Spleen (tissue), 11 donors: ENCODE measurements around the gene RBMS2. TPM values are rescaled to one million over a fixed set of nuclear protein-coding genes. Genes with fewer than 3 reads are reported as not detected.

ENCODE experiments used
- DNase-seq: peaks from one replicate; pipeline ENCODE4 v3.0.0-alpha.2; 2020
- H3K27ac ChIP-seq, 8 donors: fragments of 200-600 bp; sonication (generic) in 7 of 8; 1 replicate in 4 of 8; 2 replicates in 4 of 8; pipeline versions ENCODE4 v1.5.0 to v1.8.0; 2016 to 2021; ENCODE audit warnings: inconsistent platforms in 4 of 8, mild to moderate bottlenecking in 4 of 8, moderate library complexity in 1 of 8
- H3K27me3 ChIP-seq, 7 donors: fragments of 200-600 bp; sonication (generic) in 6 of 7; replicated peaks in 1 of 7; 1 replicate in 4 of 7; 2 replicates in 3 of 7; pipeline versions ENCODE4 v1.5.0 to v1.8.0; 2016 to 2021; ENCODE audit warnings: inconsistent platforms in 3 of 7, mild to moderate bottlenecking in 1 of 7
- H3K36me3 ChIP-seq, 6 donors: fragments of 200-600 bp; sonication (generic) in 5 of 6; 1 replicate in 4 of 6; 2 replicates in 2 of 6; pipeline versions ENCODE4 v1.5.0 to v1.8.0; 2016 to 2021; ENCODE audit warnings: inconsistent platforms in 2 of 6
- H3K4me1 ChIP-seq, 6 donors: fragments of 200-600 bp; sonication (generic) in 5 of 6; 1 replicate in 3 of 6; 2 replicates in 3 of 6; pipeline versions ENCODE4 v1.5.0 to v1.8.0; 2016 to 2021; ENCODE audit warnings: inconsistent platforms in 3 of 6
- H3K4me3 ChIP-seq, 8 donors: fragments of 200-600 bp; sonication (generic) in 7 of 8; 1 replicate in 4 of 8; 2 replicates in 4 of 8; pipeline versions ENCODE4 v1.5.0 to v1.8.0; 2016 to 2021; ENCODE audit warnings: inconsistent platforms in 4 of 8, mild to moderate bottlenecking in 4 of 8, moderate library complexity in 2 of 8
- H3K9me3 ChIP-seq, 8 donors: fragments of 200-600 bp; sonication (generic) in 7 of 8; 1 replicate in 4 of 8; 2 replicates in 4 of 8; pipeline versions ENCODE4 v1.5.0 to v1.8.0; 2016 to 2021; ENCODE audit warnings: inconsistent platforms in 4 of 8
- POLR2A ChIP-seq, 3 donors: fragments of 450-650 bp; IDR thresholded peaks; one replicate each; pipeline ENCODE4 v1.5.1; 2017; ENCODE audit warnings: antibody characterized with exemption in 3 of 3, mild to moderate bottlenecking in 1 of 3
- POLR2AphosphoS5 ChIP-seq, 3 donors: sonication (generic); formaldehyde crosslinking; IDR thresholded peaks; one replicate each; pipeline ENCODE4 v1.5.1; 2017; ENCODE audit warnings: antibody characterized with exemption in 3 of 3
- WGBS, 5 donors: extraction: QIAGEN DNeasy Blood & Tissue Kit in 3 of 5; methylation state at CpG; one replicate each; pipeline versions ENCODE4 v1.1.5 to v1.1.7; 2013 to 2018; 5-methylcytosine and 5-hydroxymethylcytosine counted together
- intact Hi-C: fragments of 100-400 bp; cut with DNase I; formaldehyde crosslinking; loops from one replicate; pipeline ENCODE4 v1.15.0; 2023; ENCODE audit warnings: low total_unique reads
- polyA plus RNA-seq, 3 donors: library from polyadenylated mRNA; stranded (reverse); fragments of 200-250 nt; gene quantifications; one replicate each; pipeline ENCODE4 v1.2.1, GENCODE V29; 2013
- total RNA-seq, 7 donors: library from RNA; depleted of rRNA in 3 of 7; stranded (reverse); fragments of >200 nt in 3 of 7; fragmentation: NEBNext Ultra II Directional in 4 of 7; extraction: Animal tissue kit (Norgen Biotek cat#: 25700) in 4 of 7; gene quantifications; one replicate each; pipeline versions ENCODE4 v1.1.0 to v1.2.1, GENCODE V29; 2016 to 2021
- TF ChIP-seq, protein P1 (sequence below), 11 experiments: fragments of 200-600 bp in 7 of 11; fragments of 450-650 bp in 4 of 11; sonication (generic) in 4 of 11; IDR thresholded peaks in 8 of 11; conservative IDR thresholded peaks in 3 of 11; 1 replicate in 7 of 11; 2 replicates in 4 of 11; pipeline versions ENCODE4 v1.4.0 to v1.8.0; 2016 to 2021; ENCODE audit warnings: antibody characterized with exemption in 11 of 11, inconsistent platforms in 4 of 11, mild to moderate bottlenecking in 1 of 11
- donor health status: healthy with polysubstance abuse.
- donor health status: DM: no; HTN: no; CAD: no; lungs with moderate emphysema.
- donor health status: DM: no; HTN: no; CAD: no.
- donor health status: Bipolar disorder and iron deficiency.
- donor health status: healthy.
- donor health status: DM: no; HTN: no; CAD: no.
- donor health status: DM: yes; HTN: yes; CAD: no.

RBMS2 gene
- total and polyA plus RNA-seq, 10 donors: 3.0 to 65.4 (median 26.2) TPM

DNA sequence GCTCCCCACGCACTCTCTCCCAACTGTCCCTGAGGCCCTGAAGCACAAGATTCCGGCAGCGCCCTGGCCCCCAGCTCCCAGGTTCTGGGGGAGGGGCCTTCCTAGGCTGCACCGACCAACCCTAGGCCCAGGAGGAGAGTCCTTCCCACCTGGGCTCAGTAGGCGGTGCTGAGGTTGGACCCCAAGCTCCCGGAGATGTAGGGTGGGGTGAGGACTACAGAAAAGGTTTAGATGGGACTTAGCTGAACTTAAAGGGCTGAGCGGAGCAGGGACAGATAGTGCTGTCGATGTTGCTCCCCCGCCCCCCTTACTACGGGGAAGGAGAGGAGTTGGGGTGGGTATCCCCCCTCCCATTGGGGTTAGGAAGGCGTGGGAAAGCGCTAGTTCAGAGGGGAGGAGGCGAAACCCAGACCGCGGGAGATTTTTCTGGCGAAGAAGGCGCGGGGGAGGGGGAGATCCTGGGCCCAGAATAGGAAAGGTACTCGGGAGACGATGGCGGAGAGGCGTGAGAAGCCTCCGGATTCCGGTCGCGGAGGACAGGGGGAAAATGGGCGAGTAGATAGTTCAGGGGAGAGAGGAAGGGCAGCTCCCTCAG is 112.7 kb downstream of the RBMS2 start:
- intact Hi-C loops: no loop called here
- no peaks in the 10 kb centered on the region for H3K27me3 ChIP-seq

DNA sequence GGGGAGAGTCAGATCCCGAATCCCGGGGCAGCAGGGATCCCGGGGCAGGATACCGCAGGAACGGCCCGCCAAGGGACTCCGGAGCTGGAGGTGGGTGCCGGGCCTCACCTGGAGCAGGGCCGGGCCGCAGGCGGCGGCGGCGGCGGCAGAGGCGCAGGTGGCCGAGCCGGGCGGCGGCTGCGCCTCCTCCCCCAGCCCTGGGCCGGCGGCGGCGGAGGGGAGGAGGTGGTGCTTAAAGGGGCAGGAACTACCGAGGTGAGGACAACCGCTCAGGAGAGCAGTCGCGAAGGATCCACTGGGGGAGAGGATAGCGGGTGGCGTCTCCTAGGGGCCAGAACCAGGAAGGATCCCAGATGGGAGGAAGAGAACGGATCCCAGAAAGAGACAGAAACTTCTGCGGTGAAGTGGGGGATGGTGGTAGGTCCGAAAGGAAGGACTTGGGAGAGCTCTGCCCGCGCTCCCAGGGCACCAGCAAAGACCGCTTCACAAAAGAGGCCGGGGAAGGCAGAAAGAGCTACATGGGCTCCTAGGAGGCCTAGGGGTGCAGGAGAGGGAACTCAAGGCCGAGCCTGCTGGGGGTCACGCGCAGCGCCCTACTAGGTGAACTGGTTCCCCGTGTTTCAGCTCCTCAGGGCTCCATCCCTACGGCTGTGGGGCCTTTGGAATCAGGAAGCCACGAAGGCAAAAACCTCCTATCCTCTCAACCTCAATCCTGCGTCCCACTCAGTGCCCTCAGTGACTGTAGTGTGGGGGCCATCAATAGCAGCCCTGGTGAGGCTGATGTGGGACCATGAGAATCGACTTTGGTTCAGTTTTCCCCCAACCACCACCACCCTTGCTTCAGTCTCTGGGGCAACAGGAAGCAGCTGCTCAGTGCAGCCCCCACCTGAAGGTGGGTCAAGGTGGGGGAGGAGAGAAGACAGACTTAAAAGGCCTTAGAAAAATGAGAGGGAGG is 113.5 kb downstream of the RBMS2 start:
- Histone ChIP-seq H3K4me1 (peaks cover 50 to 98% (median 72%) of the 10 kb centered on the region in 6 donors), H3K27ac (peak overlapping the region; percentile 81 to 98 (median 94)), H3K27me3 (no peaks in the 10 kb centered on the region), H3K4me3 (peak overlapping the region; percentile 32 to 95 (median 76)), H3K36me3 (peaks cover 0 to 31% (median 29%) of the 10 kb centered on the region in 6 donors), H3K9me3 (no peaks in the 10 kb centered on the region)
- peak; percentile 95 for DNase-seq
- 1% methylated on average over 28 to 47 of the region's 47 CpGs for WGBS, 5 donors
- peak; percentile 76 to 89 (median 80) for TF ChIP-seq POLR2AphosphoS5 (IDR thresholded peaks at IDR 0.05)
- TF ChIP-seq, protein P1, sequence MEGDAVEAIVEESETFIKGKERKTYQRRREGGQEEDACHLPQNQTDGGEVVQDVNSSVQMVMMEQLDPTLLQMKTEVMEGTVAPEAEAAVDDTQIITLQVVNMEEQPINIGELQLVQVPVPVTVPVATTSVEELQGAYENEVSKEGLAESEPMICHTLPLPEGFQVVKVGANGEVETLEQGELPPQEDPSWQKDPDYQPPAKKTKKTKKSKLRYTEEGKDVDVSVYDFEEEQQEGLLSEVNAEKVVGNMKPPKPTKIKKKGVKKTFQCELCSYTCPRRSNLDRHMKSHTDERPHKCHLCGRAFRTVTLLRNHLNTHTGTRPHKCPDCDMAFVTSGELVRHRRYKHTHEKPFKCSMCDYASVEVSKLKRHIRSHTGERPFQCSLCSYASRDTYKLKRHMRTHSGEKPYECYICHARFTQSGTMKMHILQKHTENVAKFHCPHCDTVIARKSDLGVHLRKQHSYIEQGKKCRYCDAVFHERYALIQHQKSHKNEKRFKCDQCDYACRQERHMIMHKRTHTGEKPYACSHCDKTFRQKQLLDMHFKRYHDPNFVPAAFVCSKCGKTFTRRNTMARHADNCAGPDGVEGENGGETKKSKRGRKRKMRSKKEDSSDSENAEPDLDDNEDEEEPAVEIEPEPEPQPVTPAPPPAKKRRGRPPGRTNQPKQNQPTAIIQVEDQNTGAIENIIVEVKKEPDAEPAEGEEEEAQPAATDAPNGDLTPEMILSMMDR (IDR thresholded peaks at IDR 0.05 in 8 of 11, conservative IDR thresholded peaks at IDR 0.05 in 3 of 11): peak in 8 of 11 experiments; percentile 9 to 45 (median 28)
- TF ChIP-seq POLR2A (IDR thresholded peaks at IDR 0.05): peak in 1 of 3 donors; percentile 77
- intact Hi-C loops: no loop called here

More for the DNA sequence above, 112.7 kb downstream of the RBMS2 start:
- Histone ChIP-seq H3K36me3 (peaks cover 0 to 23% (median 21%) of the 10 kb centered on the region in 6 donors), H3K9me3 (no peaks in the 10 kb centered on the region), H3K4me3 (peak overlapping the region; percentile 32 to 95 (median 76)), H3K4me1 (peaks cover 50 to 90% (median 72%) of the 10 kb centered on the region in 6 donors), H3K27ac (peak overlapping the region; percentile 81 to 98 (median 94))
- TF ChIP-seq POLR2AphosphoS5 (IDR thresholded peaks at IDR 0.05) (no peak), POLR2A (IDR thresholded peaks at IDR 0.05) (no peak)
- TF ChIP-seq, protein P1 (IDR thresholded peaks at IDR 0.05 in 8 of 11, conservative IDR thresholded peaks at IDR 0.05 in 3 of 11): no peak
- peak; percentile 87 for DNase-seq
- WGBS, 5 donors: 2 to 5% (median 3%) methylated on average over 24 to 27 of the region's 27 CpGs

DNA sequence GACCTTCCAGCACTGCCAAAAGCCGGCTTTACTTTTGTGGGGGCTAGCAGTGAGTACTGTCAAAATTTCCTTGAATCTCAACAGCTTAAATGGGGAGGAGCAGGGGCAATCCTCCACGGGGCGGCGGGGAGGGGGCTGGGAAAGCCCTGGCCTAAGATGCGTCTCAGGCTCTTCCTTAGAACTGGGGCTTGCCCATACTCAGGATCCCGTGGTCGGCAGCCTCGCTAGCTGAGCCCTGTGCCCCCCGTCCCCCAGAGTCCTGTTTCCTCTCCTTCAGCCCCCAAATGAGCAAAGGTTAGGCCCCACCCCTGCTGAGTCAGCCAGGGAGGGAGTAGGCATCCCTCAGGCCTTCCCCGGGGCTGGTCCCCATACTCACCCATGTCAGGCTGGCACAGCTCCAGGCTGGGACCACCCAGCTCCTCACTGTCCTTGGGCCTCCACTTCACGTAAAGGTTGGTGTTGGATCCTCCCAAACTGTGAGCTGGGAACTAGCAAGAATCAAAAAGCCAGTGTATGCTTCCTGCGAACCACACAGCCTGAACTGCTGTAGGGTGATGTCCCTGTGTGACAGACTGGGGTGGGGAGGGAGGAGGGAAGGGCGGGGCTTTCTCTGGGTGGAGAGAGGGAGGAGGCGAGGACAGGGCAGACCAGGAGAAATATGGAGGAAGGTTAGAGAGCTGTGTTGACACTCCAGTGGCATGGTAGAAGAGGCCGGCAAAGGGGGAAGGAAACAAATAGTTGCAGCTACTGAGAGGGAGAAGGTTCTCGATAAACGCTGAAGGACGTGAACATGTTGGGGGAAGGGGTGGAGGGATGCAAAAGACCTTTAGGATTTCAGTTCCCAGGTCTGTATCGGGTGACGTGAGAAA is 114.4 kb downstream of the RBMS2 start:
- 1% methylated on average over 13 to 20 of the region's 20 CpGs for WGBS, 5 donors
- no peaks in the 10 kb centered on the region for H3K27me3 ChIP-seq
- TF ChIP-seq POLR2AphosphoS5 (IDR thresholded peaks at IDR 0.05): peak; percentile 73 to 83 (median 81)
- TF ChIP-seq, protein P1 (IDR thresholded peaks at IDR 0.05 in 8 of 11, conservative IDR thresholded peaks at IDR 0.05 in 3 of 11): no peak
- peak in 1 of 3 donors; percentile 73 for TF ChIP-seq POLR2A (IDR thresholded peaks at IDR 0.05)
- no peaks in the 10 kb centered on the region for H3K9me3 ChIP-seq
- peak overlapping the region; percentile 81 to 98 (median 94) for H3K27ac ChIP-seq
- DNase-seq: peak; percentile 94
- intact Hi-C loops: no loop called here
- H3K4me3 ChIP-seq: peak overlapping the region; percentile 32 to 95 (median 76)
- H3K4me1 ChIP-seq: peaks cover 44 to 96% (median 65%) of the 10 kb centered on the region in 6 donors
- peaks cover 0 to 40% (median 38%) of the 10 kb centered on the region in 6 donors for H3K36me3 ChIP-seq
